H1 (cell line): Measurements from ENCODE around the gene EDA. TPM values are rescaled to one million over a fixed set of nuclear protein-coding genes. Genes with fewer than 3 reads are reported as not detected.

Experiments used
- CTCF ChIA-PET: fragments of 300-600 bp; sonication (Branson Sonifier 250); formaldehyde crosslinking; loops from one replicate; lab custom pipeline; 2021; ENCODE audit not compliant: partially characterized antibody; lab: Charles Lee
- POLR2A ChIA-PET: fragments of 300-600 bp; sonication (Branson Sonifier 250); formaldehyde crosslinking; loops from one replicate; lab custom pipeline; 2021; ENCODE audit warnings: inconsistent platforms; ENCODE audit not compliant: partially characterized antibody; lab: Charles Lee
- DNase-seq, 2 experiments: peaks; one replicate each; pipeline versions ENCODE4 v3.0.0 to v3.0.0-alpha.2; 2010 to 2022; ENCODE audit warnings: low spot score in 2 of 2, low read depth in 1 of 2, mixed read lengths in 1 of 2
- FAIRE-seq: peaks from 2 replicates; lab custom pipeline; 2011; peaks lifted over from hg19 to GRCh38; lab: Jason Lieb, UNC
- H2AFZ ChIP-seq: 2 replicates; pipeline ENCODE4 v1.8.1; 2012; ENCODE audit warnings: low read length, inconsistent platforms
- H2AK5ac ChIP-seq: 2 replicates; pipeline ENCODE4 v1.6.1; 2013; ENCODE audit warnings: low read depth, low read length
- H2BK120ac ChIP-seq: replicated peaks from 2 replicates; pipeline ENCODE3; 2013; ENCODE audit warnings: low read depth, low read length, inconsistent platforms
- H2BK12ac ChIP-seq: 2 replicates; pipeline ENCODE4 v1.6.1; 2013; ENCODE audit warnings: low read depth, low read length
- H2BK15ac ChIP-seq: 2 replicates; pipeline ENCODE4 v1.6.1; 2013; ENCODE audit warnings: low read length
- H2BK20ac ChIP-seq: 2 replicates; pipeline ENCODE4 v1.6.1; 2013; ENCODE audit warnings: low read length
- H2BK5ac ChIP-seq: 2 replicates; pipeline ENCODE4 v1.6.1; 2013; ENCODE audit warnings: low read depth, low read length
- H3K14ac ChIP-seq: 2 replicates; pipeline ENCODE4 v1.6.1; 2013; ENCODE audit warnings: inconsistent platforms; ENCODE audit not compliant: insufficient read length
- H3K18ac ChIP-seq: 2 replicates; pipeline ENCODE4 v1.6.1; 2013; ENCODE audit warnings: low read length; ENCODE audit errors: extremely low read depth
- H3K23ac ChIP-seq: 2 replicates; pipeline ENCODE4 v1.6.1; 2013; ENCODE audit warnings: inconsistent platforms; ENCODE audit not compliant: insufficient read length
- H3K23me2 ChIP-seq: 2 replicates; pipeline ENCODE4 v1.6.1; 2013; ENCODE audit warnings: low read depth, low read length
- H3K27ac ChIP-seq: 2 replicates; pipeline ENCODE4 v1.6.1; 2011; ENCODE audit warnings: low read depth, low read length, inconsistent platforms
- H3K27me3 ChIP-seq, 4 experiments: replicated peaks in 1 of 4; 1 replicate in 1 of 4; 2 replicates in 3 of 4; pipeline versions ENCODE4 v1.6.1 to v1.8.1; 2011 to 2013; ENCODE audit warnings: low read length in 3 of 4, mild to moderate bottlenecking in 3 of 4, inconsistent platforms in 2 of 4, mixed read lengths in 2 of 4, moderate library complexity in 1 of 4; ENCODE audit not compliant: control insufficient read depth in 3 of 4, insufficient read depth in 3 of 4; ENCODE audit errors: extremely low read depth in 1 of 4
- H3K36me3 ChIP-seq, 4 experiments: 2 replicates each; pipeline versions ENCODE4 v1.6.1 to v1.8.1; 2011 to 2013; ENCODE audit warnings: mild to moderate bottlenecking in 4 of 4, low read length in 3 of 4, moderate library complexity in 2 of 4, control low read depth in 1 of 4, inconsistent platforms in 1 of 4; ENCODE audit not compliant: insufficient read depth in 4 of 4, control insufficient read depth in 2 of 4
- H3K4ac ChIP-seq: replicated peaks from 2 replicates; pipeline ENCODE3; 2013; ENCODE audit warnings: low read length, low read depth, mixed read lengths, inconsistent platforms; ENCODE audit not compliant: insufficient read length
- H3K4me1 ChIP-seq, 4 experiments: replicated peaks in 1 of 4; 1 replicate in 1 of 4; 2 replicates in 3 of 4; pipeline versions ENCODE4 v1.6.1 to v1.8.1; 2011 to 2013; ENCODE audit warnings: low read length in 3 of 4, inconsistent platforms in 2 of 4, mixed read lengths in 1 of 4; ENCODE audit not compliant: insufficient read depth in 4 of 4, control insufficient read depth in 3 of 4
- H3K4me2 ChIP-seq, 2 experiments: 2 replicates each; pipeline versions ENCODE4 v1.6.1 to v1.8.1; 2011 to 2013; ENCODE audit warnings: low read depth in 2 of 2, low read length in 2 of 2, control low read depth in 1 of 2, inconsistent platforms in 1 of 2, mild to moderate bottlenecking in 1 of 2; ENCODE audit not compliant: insufficient read depth in 1 of 2
- H3K4me3 ChIP-seq, 4 experiments: fragments of 200-600, 300-600 bp in 1 of 4; sonication (generic), shearing (Covaris generic), sonication (Bioruptor Twin) in 1 of 4; 2 replicates each; pipeline versions ENCODE4 v1.5.1 to v1.8.1; 2011 to 2016; ENCODE audit warnings: low read length in 4 of 4, low read depth in 3 of 4, control low read depth in 2 of 4, inconsistent platforms in 2 of 4, mild to moderate bottlenecking in 2 of 4, mixed read lengths in 1 of 4, moderate library complexity in 1 of 4; ENCODE audit not compliant: insufficient read depth in 2 of 4; ENCODE audit errors: extremely low read depth in 1 of 4
- H3K56ac ChIP-seq: replicated peaks from 2 replicates; pipeline ENCODE3; 2013; ENCODE audit warnings: low read depth, mild to moderate bottlenecking, mixed read lengths, low read length, inconsistent platforms; ENCODE audit not compliant: insufficient read length
- H3K79me1 ChIP-seq: 2 replicates; pipeline ENCODE4 v1.6.1; 2013; ENCODE audit warnings: low read depth, low read length, control low read depth
- H3K79me2 ChIP-seq, 2 experiments: 2 replicates each; pipeline versions ENCODE4 v1.6.1 to v1.8.1; 2012 to 2013; ENCODE audit warnings: low read length in 2 of 2, mild to moderate bottlenecking in 2 of 2, inconsistent platforms in 1 of 2; ENCODE audit not compliant: insufficient read depth in 2 of 2, control insufficient read depth in 1 of 2
- H3K9ac ChIP-seq, 4 experiments: replicated peaks in 1 of 4; 1 replicate in 1 of 4; 2 replicates in 3 of 4; pipeline versions ENCODE4 v1.6.1 to v1.8.1; 2011 to 2013; ENCODE audit warnings: low read depth in 3 of 4, low read length in 3 of 4, control low read depth in 2 of 4, mild to moderate bottlenecking in 2 of 4, moderate library complexity in 2 of 4, inconsistent platforms in 1 of 4; ENCODE audit errors: extremely low read depth in 1 of 4
- H3K9me3 ChIP-seq, 2 experiments: 2 replicates each; pipeline versions ENCODE4 v1.6.1 to v1.8.1; 2012 to 2013; ENCODE audit warnings: mild to moderate bottlenecking in 2 of 2, moderate library complexity in 2 of 2, control low read depth in 1 of 2, inconsistent platforms in 1 of 2, low read depth in 1 of 2, low read length in 1 of 2, mixed read lengths in 1 of 2; ENCODE audit not compliant: insufficient read depth in 2 of 2
- H4K20me1 ChIP-seq, 2 experiments: replicated peaks in 1 of 2; 2 replicates each; pipeline versions ENCODE3 to v1.8.1; 2011 to 2013; ENCODE audit warnings: inconsistent platforms in 2 of 2, low read length in 2 of 2, mild to moderate bottlenecking in 1 of 2; ENCODE audit not compliant: insufficient read depth in 2 of 2, control insufficient read depth in 1 of 2
- H4K5ac ChIP-seq: 2 replicates; pipeline ENCODE4 v1.6.1; 2013; ENCODE audit warnings: low read length, low read depth, mixed read lengths, inconsistent platforms; ENCODE audit not compliant: insufficient read length
- H4K8ac ChIP-seq: 2 replicates; pipeline ENCODE4 v1.8.0; 2013; ENCODE audit warnings: mild to moderate bottlenecking, moderate library complexity, low read length, inconsistent platforms; ENCODE audit not compliant: insufficient read depth; ENCODE audit errors: extremely low read depth
- H4K91ac ChIP-seq: replicated peaks from 2 replicates; pipeline ENCODE3; 2013; ENCODE audit warnings: low read length, mixed read lengths, inconsistent platforms; ENCODE audit not compliant: insufficient read length
- BCL11A ChIP-seq, 2 experiments: IDR thresholded peaks; one replicate each; pipeline ENCODE4 v1.6.1; 2011; ENCODE audit warnings: low read depth in 2 of 2, low read length in 2 of 2, mild to moderate bottlenecking in 2 of 2
- EP300 ChIP-seq, 2 experiments: IDR thresholded peaks; 1 replicate in 1 of 2; 2 replicates in 1 of 2; pipeline ENCODE4 v1.6.1; 2011 to 2012; ENCODE audit warnings: low read depth in 2 of 2, low read length in 2 of 2, mild to moderate bottlenecking in 2 of 2, borderline replicate concordance in 1 of 2, inconsistent platforms in 1 of 2, moderate library complexity in 1 of 2
- FOSL1 ChIP-seq: IDR thresholded peaks from 2 replicates; pipeline ENCODE4 v1.6.1; 2011; ENCODE audit warnings: mild to moderate bottlenecking, low read depth, low read length, moderate library complexity; ENCODE audit not compliant: insufficient read depth
- SAP30 ChIP-seq: fragments of 300-600 bp; sonication (generic); IDR thresholded peaks from 2 replicates; pipeline ENCODE4 v1.7.1; 2012; ENCODE audit warnings: low read length, moderate library complexity, mild to moderate bottlenecking, inconsistent platforms; ENCODE audit not compliant: insufficient read depth, insufficient replicate concordance
- TAF7 ChIP-seq: optimal IDR thresholded peaks from 2 replicates; pipeline ENCODE3; 2011; ENCODE audit warnings: low read depth, mild to moderate bottlenecking, inconsistent platforms, low read length, moderate library complexity, borderline replicate concordance
- ZNF274 ChIP-seq: IDR thresholded peaks from 2 replicates; pipeline ENCODE4 v1.7.0; 2012; ENCODE audit warnings: low read length, borderline replicate concordance; ENCODE audit errors: extremely low read depth
- WGBS, 2 experiments: shearing (Covaris generic) in 1 of 2; methylation state at CpG; one replicate each; pipeline versions ENCODE4 v1.1.6 to v1.1.7; 2013 to 2015; ENCODE audit warnings: low lambda C conversion rate in 2 of 2, mixed read lengths in 2 of 2, inconsistent platforms in 1 of 2, low coverage in 1 of 2, missing lambda C conversion rate in 1 of 2; ENCODE audit not compliant: insufficient replicate concordance in 2 of 2, insufficient coverage in 1 of 2, insufficient read length in 1 of 2; ENCODE audit errors: extremely low coverage in 1 of 2, missing lambda C conversion rate in 1 of 2; 5-methylcytosine and 5-hydroxymethylcytosine counted together
- polyA plus RNA-seq, 7 experiments: library from polyadenylated mRNA; depleted of rRNA in 3 of 7; stranded (reverse) in 5 of 7; unstranded in 2 of 7; fragments of >200 nt in 5 of 7; fragments of 200-250 nt in 2 of 7; gene quantifications; 1 replicate in 5 of 7; 2 replicates in 1 of 7; 4 replicates in 1 of 7; pipeline versions ENCODE4 v1.2.1 to v1.2.3, GENCODE V29; 2011 to 2013; ENCODE audit warnings: missing spikeins in 2 of 7, mixed read lengths in 2 of 7
- total RNA-seq: library from RNA; stranded (reverse); fragmentation: NEBNext Ultra II Directional; extraction: Animal tissue kit (Norgen Biotek cat#: 25700); gene quantifications from 2 replicates; pipeline ENCODE4 v1.2.1, GENCODE V29; 2021

Gene EDA
- total and polyA plus RNA-seq, 2 of the 8 experiments (the other 6 are each of a cell fraction or from before 2014, with no cell fraction given) = 7.5 to 10.5 TPM

DNA sequence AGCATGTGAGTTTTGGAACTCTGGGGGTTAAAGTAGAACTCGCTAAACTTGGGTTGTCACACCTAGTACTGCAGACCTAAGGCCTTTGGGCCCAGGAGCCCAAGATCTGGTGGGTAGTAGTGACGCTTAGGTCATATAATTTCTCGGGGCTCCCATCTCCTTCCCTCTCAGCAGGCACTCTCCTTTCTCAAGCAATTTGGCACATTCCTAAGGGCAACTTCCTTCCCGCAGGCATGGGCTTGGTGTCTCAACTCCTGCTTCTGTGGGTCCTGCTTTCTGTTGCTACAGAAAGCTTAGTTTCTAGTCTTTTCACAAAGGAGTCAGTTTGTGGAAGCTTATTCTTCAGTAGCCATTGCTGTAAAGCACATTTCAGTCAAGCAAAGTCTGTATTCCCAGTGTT, 10.4 kb upstream of the EDA start:
- Histone ChIP-seq H3K27me3 (no peaks in the 10 kb centered on the region), H3K14ac (no peak overlapping the region), H3K4ac (no peak overlapping the region), H4K20me1 (no peaks in the 10 kb centered on the region), H3K4me3 (no peak overlapping the region), H3K9ac (no peak overlapping the region), H2BK120ac (no peak overlapping the region), H3K36me3 (no peaks in the 10 kb centered on the region), H3K9me3 (no peaks in the 10 kb centered on the region), H3K18ac (no peak overlapping the region), H2BK20ac (no peak overlapping the region), H2BK15ac (no peak overlapping the region), H3K79me1 (no peaks in the 10 kb centered on the region), H2BK12ac (no peak overlapping the region), H3K23me2 (no peaks in the 10 kb centered on the region; the same call in 1 of the 2 replicates), H3K27ac (no peak overlapping the region), H2AFZ (no peak overlapping the region), H4K8ac (no peak overlapping the region), H3K23ac (no peak overlapping the region), H3K4me1 (peaks cover 0 to 7% (median 0%) of the 10 kb centered on the region in 4 experiments; a peak in 2 of 7 replicates), H4K5ac (no peak overlapping the region), H2AK5ac (no peak overlapping the region), H3K4me2 (peak overlapping the region; percentile 7 to 24; a peak in 1 of 4 replicates), H4K91ac (no peak overlapping the region), H3K56ac (no peak overlapping the region), H3K79me2 (no peaks in the 10 kb centered on the region), H2BK5ac (no peak overlapping the region)
- TF ChIP-seq ZNF274 (no peak), SAP30 (no peak), BCL11A (IDR thresholded peaks at IDR 0.05; ENCODE audit: low read depth in 2 of 2, low read length in 2 of 2) (no peak), EP300 (IDR thresholded peaks at IDR 0.05; ENCODE audit: borderline replicate concordance in 1 of 2, low read depth in 2 of 2, low read length in 2 of 2) (no peak), TAF7 (no peak), FOSL1 (no peak)
- no peak for FAIRE-seq
- 73% methylated on average over 3 of the region's 4 CpGs; no CpG with 5 or more reads in 1 of the 2 experiments for WGBS, 2 experiments
- ChIA-PET POLR2A (interaction anchor here (1.5 kb wide), 1 partner anchor 41 kb away, joined by 5 read pairs; no protein-coding TSS in a partner anchor), CTCF (interaction anchor here (1.1 to 1.7 kb wide), 2 partner anchors 10 to 12 kb away, joined by 3 read pairs; partner anchors contain the start of gene EDA)
- DNase-seq = no peak
